PC-9 (cell line): ENCODE data around the gene SRRM5.

Source experiments
- EZH2 ChIP-seq: fragments of 200-600 bp; sonication (generic); IDR thresholded peaks from 2 replicates; pipeline ENCODE4 v1.8.0; 2017; ENCODE audit warnings: antibody characterized with exemption, low read depth
- TF ChIP-seq, protein P1 (sequence below): fragments of 200-600 bp; sonication (generic); conservative IDR thresholded peaks from 2 replicates; pipeline ENCODE4 v1.6.1; 2017; ENCODE audit warnings: mixed run types, antibody characterized with exemption, mild to moderate bottlenecking, moderate library complexity

DNA sequence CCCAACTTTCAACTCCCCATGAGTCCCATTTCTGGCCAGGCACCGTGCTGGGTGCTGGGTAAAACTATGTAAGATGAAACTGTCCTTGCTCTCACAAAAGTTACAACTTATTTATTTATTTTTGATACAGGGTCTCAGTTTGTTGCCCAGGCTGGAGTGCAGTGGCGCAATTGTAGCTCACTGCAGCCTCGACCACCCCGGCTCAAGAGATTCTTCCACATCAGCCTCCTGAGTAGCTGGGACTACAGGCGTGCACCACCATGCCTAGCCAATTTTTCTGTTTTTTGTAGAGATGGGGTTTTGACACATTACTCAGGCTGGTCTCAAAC lies 40.6 kb downstream of the SRRM5 start:
- TF ChIP-seq, protein P1, sequence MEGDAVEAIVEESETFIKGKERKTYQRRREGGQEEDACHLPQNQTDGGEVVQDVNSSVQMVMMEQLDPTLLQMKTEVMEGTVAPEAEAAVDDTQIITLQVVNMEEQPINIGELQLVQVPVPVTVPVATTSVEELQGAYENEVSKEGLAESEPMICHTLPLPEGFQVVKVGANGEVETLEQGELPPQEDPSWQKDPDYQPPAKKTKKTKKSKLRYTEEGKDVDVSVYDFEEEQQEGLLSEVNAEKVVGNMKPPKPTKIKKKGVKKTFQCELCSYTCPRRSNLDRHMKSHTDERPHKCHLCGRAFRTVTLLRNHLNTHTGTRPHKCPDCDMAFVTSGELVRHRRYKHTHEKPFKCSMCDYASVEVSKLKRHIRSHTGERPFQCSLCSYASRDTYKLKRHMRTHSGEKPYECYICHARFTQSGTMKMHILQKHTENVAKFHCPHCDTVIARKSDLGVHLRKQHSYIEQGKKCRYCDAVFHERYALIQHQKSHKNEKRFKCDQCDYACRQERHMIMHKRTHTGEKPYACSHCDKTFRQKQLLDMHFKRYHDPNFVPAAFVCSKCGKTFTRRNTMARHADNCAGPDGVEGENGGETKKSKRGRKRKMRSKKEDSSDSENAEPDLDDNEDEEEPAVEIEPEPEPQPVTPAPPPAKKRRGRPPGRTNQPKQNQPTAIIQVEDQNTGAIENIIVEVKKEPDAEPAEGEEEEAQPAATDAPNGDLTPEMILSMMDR: peak; percentile 25; the same call in 1 of the 2 replicates
- TF ChIP-seq EZH2: no peak
